Measurements from ENCODE around the gene PTPRT.

- TF ChIP-seq CTCF (conservative IDR thresholded peaks at IDR 0.05; ENCODE audit: low read depth, low read length) (no peak), EZH2 (IDR thresholded peaks at IDR 0.05; ENCODE audit: borderline replicate concordance, low read depth, low read length, poor library complexity, severe bottlenecking) (no peak)
Measured at GRCh38 chr20:42628683-42629082, 561.0 kb downstream of the PTPRT start.
